ENCODE data around the gene SARDH. TPM values are rescaled to one million over a fixed set of nuclear protein-coding genes. Genes with fewer than 3 reads are reported as not detected.

Gene SARDH
- total RNA-seq, 6 experiments from 2014 or later = 67.3 to 183 (median 101) TPM

- Histone ChIP-seq H3K27me3 (no peaks in the 10 kb centered on the region), H3K36me3 (peaks cover 0 to 50% (median 13%) of the 10 kb centered on the region in 4 donors), H3K4me3 (no peak overlapping the region), H3K4me1 (no peaks in the 10 kb centered on the region), H3K27ac (no peak overlapping the region), H3K9me3 (no peaks in the 10 kb centered on the region)
- WGBS (ENCODE audit: insufficient coverage, low coverage, low lambda C conversion rate, missing lambda C conversion rate) = 90% methylated on average over 2 of the region's 18 CpGs
- ATAC-seq (no peak), DNase-seq (peak in 2 of 3 donors; percentile 43 to 51)
- intact Hi-C loops (cut with DNase I) = no loop called here
- TF ChIP-seq POLR2A (IDR thresholded peaks at IDR 0.05) = no peak
- TF ChIP-seq CTCF (IDR thresholded peaks at IDR 0.05) = no peak
Measured at GRCh38 chr9:133727876-133728441, 10.2 kb downstream of the SARDH start.

GRCh38 chr9:133727277-133727875, 10.8 kb downstream of the SARDH start:
- intact Hi-C loops (cut with DNase I) = no loop called here
- Histone ChIP-seq H3K4me3 (no peak overlapping the region), H3K27ac (no peak overlapping the region), H3K4me1 (no peaks in the 10 kb centered on the region), H3K9me3 (no peaks in the 10 kb centered on the region), H3K27me3 (no peaks in the 10 kb centered on the region), H3K36me3 (peaks cover 0 to 50% (median 13%) of the 10 kb centered on the region in 4 donors)
- ATAC-seq = peak in 3 of 4 donors; percentile 7 to 28 (median 19)
- DNase-seq = peak in 2 of 3 donors; percentile 36 to 40
- WGBS (ENCODE audit: insufficient coverage, low coverage, low lambda C conversion rate, missing lambda C conversion rate) = 83% methylated on average over 1 of the region's 10 CpGs
- no peak for TF ChIP-seq POLR2A (IDR thresholded peaks at IDR 0.05)
- TF ChIP-seq CTCF (IDR thresholded peaks at IDR 0.05) = peak in 2 of 4 donors; percentile 10 to 12

- H3K9me3 ChIP-seq = no peaks in the 10 kb centered on the region
Measured at GRCh38 chr9:133726401-133727276, 11.5 kb downstream of the SARDH start.

More at GRCh38 chr9:133726401-133727276, 11.5 kb downstream of the SARDH start:
- ATAC-seq = peak; percentile 77 to 94 (median 82)
- TF ChIP-seq CTCF (IDR thresholded peaks at IDR 0.05) (peak; percentile 43 to 59 (median 54)), POLR2A (IDR thresholded peaks at IDR 0.05) (no peak)
- DNase-seq = peak; percentile 52 to 59 (median 58)
- Histone ChIP-seq H3K4me3 (no peak overlapping the region), H3K27me3 (no peaks in the 10 kb centered on the region), H3K27ac (no peak overlapping the region), H3K36me3 (peaks cover 0 to 50% (median 14%) of the 10 kb centered on the region in 4 donors), H3K4me1 (no peaks in the 10 kb centered on the region)
- intact Hi-C loops (cut with DNase I) = no loop called here
- 67% methylated on average over 7 of the region's 14 CpGs for WGBS (ENCODE audit: insufficient coverage, low coverage, low lambda C conversion rate, missing lambda C conversion rate)

All from right lobe of liver (tissue), 6 donors.